HG03520 (cell line): Measurements from ENCODE around the gene BEST1.
A peak's percentile ranks its signal among the peaks of the same experiment; 100 is the strongest.
"Not testable (repeated sequence)": the region's sequence is repeated elsewhere in the genome, so short reads cannot be mapped to it uniquely, and the experiment has no call there.

Source experiments
- ATAC-seq: cut with Tn5 transposase; IDR thresholded peaks from one replicate; pipeline ENCODE4 v1.9.1; 2021; ENCODE audit warnings: mild to moderate bottlenecking, moderate library complexity; ENCODE audit not compliant: unreplicated experiment

Gene BEST1

DNA sequence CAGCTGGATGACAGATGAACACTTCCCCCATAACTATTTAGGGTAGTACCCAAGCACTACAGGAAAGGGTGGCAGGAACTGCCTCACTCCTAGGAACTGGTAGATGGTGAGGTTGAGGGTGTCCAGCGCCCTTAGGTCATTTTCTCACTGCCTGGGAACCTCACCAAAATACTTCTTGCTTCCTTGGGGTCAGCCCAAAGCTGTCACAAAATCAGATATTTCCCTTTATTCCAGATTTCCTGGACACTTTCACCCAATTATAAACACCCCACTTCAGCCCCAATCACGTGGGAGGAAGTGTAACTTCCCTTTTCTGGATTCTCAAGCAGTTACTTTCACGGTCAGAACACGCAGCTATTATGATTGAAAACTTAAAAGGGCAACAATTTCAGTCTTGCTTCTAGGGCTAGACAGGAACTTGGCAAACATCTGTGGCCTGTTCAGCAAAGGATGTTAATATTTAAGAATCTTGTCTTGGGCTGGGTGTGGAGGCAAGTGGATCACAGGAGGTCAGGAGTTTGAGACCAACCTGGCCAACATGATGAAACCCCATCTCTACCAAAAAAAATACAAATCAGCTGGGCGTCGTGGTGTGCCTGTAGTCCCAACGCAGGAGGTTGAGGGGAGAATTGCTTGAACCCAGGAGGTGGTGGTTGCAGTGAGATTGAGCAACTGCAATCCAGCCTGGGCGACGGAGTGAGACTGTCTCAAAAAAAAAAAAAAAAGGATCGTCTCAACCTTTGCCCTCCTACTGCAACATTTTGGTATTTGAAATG, 13.3 kb downstream of the BEST1 start:
- ATAC-seq, result no peak

- no peak for ATAC-seq
These were observed 14.0 kb downstream of the BEST1 start for GRCh38 chr11:61964058-61964665.

DNA sequence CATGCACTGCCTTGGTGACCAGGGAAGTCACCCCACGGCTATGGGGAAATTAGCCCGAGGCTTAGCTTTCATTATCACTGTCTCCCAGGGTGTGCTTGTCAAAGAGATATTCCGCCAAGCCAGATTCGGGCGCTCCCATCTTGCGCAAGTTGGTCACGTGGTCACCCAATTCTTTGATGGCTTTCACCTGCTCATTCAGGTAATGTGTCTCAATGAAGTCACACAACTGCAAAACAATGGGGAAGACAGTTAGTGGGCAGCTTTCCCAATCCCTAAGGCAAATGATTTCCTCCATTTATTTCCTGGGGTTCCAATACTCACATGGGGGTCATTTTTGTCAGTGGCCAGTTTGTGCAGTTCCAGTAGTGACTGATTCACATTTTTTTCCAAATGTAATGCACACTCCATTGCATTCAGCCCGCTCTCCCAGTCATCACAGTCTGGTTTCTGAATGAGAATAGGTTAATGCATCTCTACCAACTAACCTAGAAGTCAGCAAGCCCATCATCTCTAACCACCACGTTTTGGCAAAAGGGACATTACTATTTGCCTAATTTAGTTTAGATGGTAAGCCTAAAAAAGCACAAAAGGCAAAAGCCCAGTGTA, 14.6 kb downstream of the BEST1 start:
- ATAC-seq, result not testable (repeated sequence)

GRCh38 chr11:61966734-61967115, 16.6 kb downstream of the BEST1 start:
- no peak for ATAC-seq

- peak; percentile 47 for ATAC-seq
These were observed 17.2 kb downstream of the BEST1 start, which contains the start of gene FTH1 for GRCh38 chr11:61967116-61967923. TSS of gene FTH1 (minus strand) at chr11:61967634. CDS start at chr11:61967425, 209 bp downstream.

- ATAC-seq, result peak; percentile 24
These were observed 18.0 kb downstream of the BEST1 start for GRCh38 chr11:61967924-61968757.

DNA sequence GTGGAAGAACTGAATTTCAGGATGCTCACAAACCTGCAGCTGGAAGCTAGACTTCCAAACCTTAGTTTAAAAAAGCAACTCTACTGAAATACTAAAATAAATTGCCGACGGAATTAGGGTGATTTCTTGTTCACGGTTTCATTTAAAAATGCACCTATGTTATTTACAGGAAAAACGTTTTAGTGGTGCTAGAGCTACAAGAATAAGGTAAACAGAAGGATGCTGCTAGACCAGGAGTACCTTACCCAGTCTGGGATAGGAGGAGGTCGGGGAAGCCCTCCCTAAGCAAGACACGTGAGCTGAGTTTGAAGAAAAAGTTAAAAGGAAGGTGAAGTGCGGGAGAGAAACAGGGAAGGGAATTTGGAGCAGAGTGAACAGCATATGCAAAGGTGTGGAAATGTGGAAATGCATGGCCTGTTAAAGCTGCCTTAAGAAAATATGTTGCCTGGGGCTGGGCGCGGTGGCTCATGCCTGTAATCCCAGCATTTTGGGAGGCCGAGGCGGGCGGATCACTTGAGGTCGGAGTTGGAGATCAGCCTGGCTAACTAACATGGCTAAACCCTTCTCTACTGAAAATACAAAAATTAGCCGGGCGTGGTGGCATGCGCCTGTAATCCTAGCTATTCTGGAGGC, 18.7 kb downstream of the BEST1 start:
- no peak for ATAC-seq

DNA sequence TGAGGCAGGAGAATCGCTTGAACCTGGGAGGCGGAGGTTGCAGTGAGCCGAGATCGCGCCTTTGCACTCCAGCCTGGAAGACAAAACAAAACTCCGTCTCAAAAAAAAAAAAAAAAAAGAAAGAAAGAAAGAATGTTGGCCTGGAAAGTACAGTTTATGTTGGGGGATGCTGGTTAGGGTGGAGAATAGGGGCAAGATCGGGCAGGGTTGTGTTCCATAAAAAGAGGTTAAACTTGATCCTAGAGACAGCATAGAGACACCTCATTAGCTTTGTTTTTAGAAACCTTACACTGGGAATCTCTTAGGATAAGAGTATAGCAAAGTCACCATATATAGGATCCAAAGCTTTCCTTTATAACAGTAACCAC, 19.2 kb downstream of the BEST1 start:
- no peak for ATAC-seq

DNA sequence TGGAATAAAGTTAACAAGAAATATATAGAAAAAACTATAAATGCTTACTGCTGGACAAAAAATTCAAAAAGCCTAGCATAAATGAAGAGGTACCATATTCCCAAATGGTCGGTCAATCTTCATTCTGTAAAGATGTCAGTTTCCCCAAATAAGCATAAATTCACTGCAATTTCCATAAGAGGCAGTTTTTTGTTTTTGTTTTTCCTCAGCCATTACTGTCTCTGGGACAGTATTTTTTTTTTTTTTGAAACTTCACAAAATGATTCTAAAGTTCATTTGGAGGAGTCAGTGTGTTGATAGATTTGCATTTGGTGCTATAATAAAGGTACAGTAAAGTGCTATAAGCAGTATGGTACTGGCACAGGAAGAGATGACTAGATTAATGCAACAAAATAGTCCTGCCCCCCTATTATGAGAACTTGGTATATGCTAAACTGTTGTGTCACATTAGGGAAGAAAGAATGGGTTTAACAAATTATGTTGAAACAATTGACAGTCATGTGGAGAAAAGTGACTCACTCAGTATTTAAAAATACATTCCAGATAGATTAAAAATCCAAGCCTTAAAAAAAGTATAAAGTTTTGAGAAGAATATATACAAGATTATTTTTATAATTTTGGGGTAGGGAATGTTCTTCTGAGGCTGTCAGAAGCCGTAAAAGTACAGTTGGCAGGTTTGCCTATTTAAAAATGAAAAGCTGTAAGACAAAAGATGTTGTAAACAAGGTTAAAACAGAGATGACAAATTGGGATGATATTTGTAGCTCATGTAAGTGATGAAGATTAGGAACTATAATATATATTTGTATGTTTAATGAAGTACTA, 19.9 kb downstream of the BEST1 start:
- no peak for ATAC-seq

GRCh38 chr11:61971248-61972111, 21.3 kb downstream of the BEST1 start:
- ATAC-seq, result no peak

DNA sequence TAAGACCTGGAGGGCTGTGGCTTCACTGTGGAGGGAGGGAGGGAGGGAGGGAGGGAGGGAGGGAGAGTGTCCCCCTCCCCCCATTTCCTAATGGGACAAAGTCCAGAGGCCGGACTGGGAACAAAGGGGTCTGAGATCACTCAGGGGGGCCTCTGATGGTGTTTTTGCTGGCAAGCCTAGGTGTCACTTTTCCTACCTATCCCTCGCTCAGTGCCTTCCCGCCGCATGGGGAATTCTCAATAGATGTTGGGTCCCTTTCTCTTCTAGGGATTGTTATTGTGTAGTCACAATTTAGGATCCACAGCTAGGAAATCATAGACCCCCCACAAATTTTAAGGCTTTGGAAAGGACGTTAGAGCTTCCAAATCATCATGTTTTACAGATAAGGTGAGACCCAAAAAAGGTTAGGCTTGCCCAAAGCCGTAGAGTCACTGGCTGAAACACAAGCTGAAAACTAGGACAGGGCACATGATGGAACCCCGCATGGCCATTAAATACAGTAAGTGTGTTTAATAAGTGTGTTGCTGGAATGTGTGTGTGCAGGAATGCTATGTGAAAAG, 22.0 kb downstream of the BEST1 start:
- ATAC-seq, result no peak

- ATAC-seq, result no peak
These were observed 22.7 kb downstream of the BEST1 start for GRCh38 chr11:61972672-61973475.

DNA sequence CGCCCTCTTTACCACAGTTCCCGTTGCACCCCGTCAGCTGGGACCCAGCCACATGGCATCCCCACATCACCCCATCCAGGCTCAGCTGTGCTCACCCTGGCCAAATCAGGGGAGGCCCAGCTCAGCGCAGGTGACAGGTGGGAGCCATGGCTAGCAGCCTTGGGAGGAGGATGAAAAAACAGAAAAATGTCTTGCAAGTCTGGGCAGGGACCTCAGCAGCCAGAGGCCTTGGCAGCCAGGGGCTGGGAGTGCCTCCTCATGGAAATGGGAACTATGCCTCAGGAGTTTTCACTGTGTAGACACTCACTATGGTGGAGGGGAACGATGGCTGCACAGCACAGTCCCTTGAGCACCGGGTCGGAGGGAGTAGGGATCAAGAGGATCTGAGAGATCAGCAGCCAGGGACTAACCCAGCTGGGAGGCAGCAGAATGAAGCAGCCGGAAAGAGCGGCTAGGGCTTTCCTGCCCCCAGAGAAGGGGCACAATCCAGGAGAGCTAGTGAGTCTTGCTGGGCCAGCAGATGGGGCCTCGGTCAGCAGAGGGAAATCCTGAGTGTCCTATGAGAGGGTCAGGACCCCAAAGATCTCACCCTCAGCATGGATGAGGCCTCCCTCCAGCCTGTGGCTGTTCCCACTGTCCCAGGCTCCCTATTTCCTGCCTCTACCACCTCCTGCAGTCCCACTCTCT, 23.5 kb downstream of the BEST1 start:
- no peak for ATAC-seq

DNA sequence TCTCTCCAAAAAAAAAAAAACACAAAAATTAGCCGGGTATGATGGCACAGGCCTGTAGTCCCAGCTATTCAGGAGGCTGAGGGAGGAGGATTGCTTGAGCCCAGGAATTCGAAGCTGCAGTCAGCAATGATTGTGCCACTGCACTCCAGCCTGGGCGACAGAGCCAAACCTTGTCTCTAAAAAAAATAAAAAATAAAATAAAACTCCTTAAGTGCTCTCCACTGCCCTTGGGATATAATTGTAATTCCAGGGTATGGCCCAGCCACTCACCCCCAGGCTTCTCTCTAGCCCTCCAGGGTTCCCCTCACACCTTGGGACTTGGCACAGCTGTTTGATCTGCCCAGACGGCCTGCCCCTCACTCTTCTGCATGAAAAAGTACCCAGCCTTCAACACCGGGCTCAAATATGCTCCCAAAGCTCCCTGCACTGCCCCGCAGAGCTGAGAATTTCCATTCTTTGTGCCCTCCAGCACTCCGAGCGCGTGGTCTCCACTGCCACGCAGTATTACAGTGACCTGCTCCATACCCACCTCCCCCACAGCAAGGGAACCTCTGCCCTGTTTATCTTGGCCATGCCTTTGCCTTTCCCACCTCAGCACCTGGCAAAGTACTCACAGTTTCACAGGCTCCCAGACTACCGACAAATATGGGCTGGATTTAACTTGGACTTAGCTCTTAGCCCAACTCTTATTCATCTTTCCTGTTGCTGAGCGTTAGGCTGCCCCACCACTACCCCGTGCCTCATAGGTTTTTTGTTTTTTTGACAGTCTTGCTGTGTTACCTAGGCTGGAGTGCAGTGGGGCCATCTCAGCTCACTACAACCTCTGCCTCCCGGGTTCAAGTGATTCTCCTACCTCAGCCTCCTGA, 24.8 kb downstream of the BEST1 start:
- no peak for ATAC-seq

DNA sequence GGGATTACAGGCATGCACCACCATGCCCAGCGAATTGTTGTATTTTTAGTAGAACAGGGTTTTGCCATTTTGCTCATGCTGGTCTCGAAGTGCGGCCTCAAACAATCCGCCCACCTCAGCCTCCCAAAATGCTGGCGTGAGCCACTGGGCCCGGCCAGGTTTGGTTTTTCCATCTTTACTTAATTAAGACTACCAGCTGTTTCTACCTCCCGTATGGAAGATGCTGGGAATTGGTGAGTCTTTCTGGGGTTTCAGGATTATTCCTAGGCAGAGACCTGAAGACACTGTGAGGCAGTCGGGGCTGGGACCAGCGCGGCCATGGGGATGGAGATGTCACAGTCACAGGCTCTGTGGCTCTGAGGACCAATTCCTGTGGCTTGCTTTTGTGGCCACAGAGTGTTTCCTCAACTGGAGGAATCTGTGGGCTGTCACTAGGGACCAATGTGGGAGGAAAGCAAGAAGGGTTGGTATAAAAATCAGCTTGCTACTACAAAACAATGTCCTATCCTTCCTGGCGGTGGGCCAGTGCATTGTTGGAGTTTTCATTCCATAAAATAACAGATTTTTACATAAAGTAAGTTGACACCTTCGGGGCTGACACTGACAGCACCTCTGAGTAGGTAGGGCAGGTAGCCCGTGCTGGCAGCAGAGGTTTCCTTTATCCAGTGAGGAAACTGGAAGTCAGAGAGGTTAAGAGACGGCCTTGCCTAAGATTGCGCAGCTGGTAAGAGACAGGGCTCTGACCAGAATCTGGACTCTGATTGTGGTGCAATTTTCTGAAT, 25.7 kb downstream of the BEST1 start:
- no peak for ATAC-seq
